Measurements from ENCODE around the gene MBD5.

Gene MBD5

GRCh38 chr2:148026573-148026972 is 5.7 kb downstream of the MBD5 start:
- DNase-seq, result no peak
- Histone ChIP-seq H3K4me2 (ENCODE audit: insufficient read depth, low read length) (no peak overlapping the region), H3K27me3 (ENCODE audit: insufficient read depth, low read length, poor library complexity) (no peaks in the 10 kb centered on the region), H3K79me2 (ENCODE audit: insufficient read depth, low read length) (peaks cover 61% of the 10 kb centered on the region), H3K4me3 (ENCODE audit: low read depth in 1 of 2, low read length in 2 of 2) (no peak overlapping the region), H3K4me1 (ENCODE audit: insufficient read depth, low read length) (peaks cover 30% of the 10 kb centered on the region), H3K9ac (ENCODE audit: low read depth, low read length) (no peak overlapping the region), H4K20me1 (ENCODE audit: insufficient read depth, low read length) (no peaks in the 10 kb centered on the region), H3K9me3 (ENCODE audit: insufficient read depth, low read length, severe bottlenecking) (no peaks in the 10 kb centered on the region), H3K27ac (ENCODE audit: low read length) (no peak overlapping the region), H3K36me3 (ENCODE audit: insufficient read depth, low read length) (no peaks in the 10 kb centered on the region; the same call in 1 of the 2 replicates), H2AFZ (ENCODE audit: low read depth, low read length) (no peak overlapping the region)
- ATAC-seq (ENCODE audit: insufficient read depth, low read depth), result no peak
- no peak for TF ChIP-seq EZH2 (IDR thresholded peaks at IDR 0.05; ENCODE audit: borderline replicate concordance, low read depth, low read length, severe bottlenecking)
- TF ChIP-seq CTCF (IDR thresholded peaks at IDR 0.05; ENCODE audit: borderline replicate concordance, extremely low read depth, low read length, poor library complexity, severe bottlenecking), result no peak

DNA sequence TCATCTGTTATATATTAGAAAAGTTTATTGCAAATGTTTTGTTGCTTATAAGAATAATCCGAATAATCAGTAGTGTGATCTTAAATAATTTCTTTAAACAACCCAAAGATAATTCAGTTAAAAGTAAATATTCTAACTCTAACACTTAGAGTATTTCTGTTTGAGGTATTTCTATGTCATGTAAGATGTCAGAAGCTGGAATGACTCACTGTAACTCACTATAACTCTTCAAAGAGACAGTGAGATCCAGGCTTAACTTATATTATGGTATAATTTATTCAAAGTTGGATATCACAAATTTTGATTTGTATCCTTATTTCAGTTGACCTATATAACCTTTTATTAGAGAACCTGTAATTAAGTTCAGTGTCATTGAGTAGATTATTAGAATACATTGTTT is 6.9 kb downstream of the MBD5 start:
- Histone ChIP-seq H3K4me1 (ENCODE audit: insufficient read depth, low read length) (peaks cover 20% of the 10 kb centered on the region), H4K20me1 (ENCODE audit: insufficient read depth, low read length) (no peaks in the 10 kb centered on the region), H3K79me2 (ENCODE audit: insufficient read depth, low read length) (peaks cover 52% of the 10 kb centered on the region), H3K27ac (ENCODE audit: low read length) (no peak overlapping the region), H3K4me2 (ENCODE audit: insufficient read depth, low read length) (no peak overlapping the region), H3K27me3 (ENCODE audit: insufficient read depth, low read length, poor library complexity) (no peaks in the 10 kb centered on the region), H3K4me3 (ENCODE audit: low read depth in 1 of 2, low read length in 2 of 2) (no peak overlapping the region), H3K36me3 (ENCODE audit: insufficient read depth, low read length) (no peaks in the 10 kb centered on the region), H3K9me3 (ENCODE audit: insufficient read depth, low read length, severe bottlenecking) (no peaks in the 10 kb centered on the region), H3K9ac (ENCODE audit: low read depth, low read length) (no peak overlapping the region), H2AFZ (ENCODE audit: low read depth, low read length) (no peak overlapping the region)
- no peak for ATAC-seq (ENCODE audit: insufficient read depth, low read depth)
- no peak for DNase-seq
- no peak for TF ChIP-seq CTCF (IDR thresholded peaks at IDR 0.05; ENCODE audit: borderline replicate concordance, extremely low read depth, low read length, poor library complexity, severe bottlenecking)
- TF ChIP-seq EZH2 (IDR thresholded peaks at IDR 0.05; ENCODE audit: borderline replicate concordance, low read depth, low read length, severe bottlenecking), result no peak

- Histone ChIP-seq H3K79me2 (ENCODE audit: insufficient read depth, low read length) (peaks cover 43% of the 10 kb centered on the region), H4K20me1 (ENCODE audit: insufficient read depth, low read length) (no peaks in the 10 kb centered on the region), H3K9me3 (ENCODE audit: insufficient read depth, low read length, severe bottlenecking) (no peaks in the 10 kb centered on the region), H3K9ac (ENCODE audit: low read depth, low read length) (no peak overlapping the region), H3K36me3 (ENCODE audit: insufficient read depth, low read length) (no peaks in the 10 kb centered on the region), H3K4me1 (ENCODE audit: insufficient read depth, low read length) (peaks cover 10% of the 10 kb centered on the region), H3K4me2 (ENCODE audit: insufficient read depth, low read length) (no peak overlapping the region), H3K27me3 (ENCODE audit: insufficient read depth, low read length, poor library complexity) (no peaks in the 10 kb centered on the region), H2AFZ (ENCODE audit: low read depth, low read length) (no peak overlapping the region), H3K27ac (ENCODE audit: low read length) (no peak overlapping the region), H3K4me3 (ENCODE audit: low read depth in 1 of 2, low read length in 2 of 2) (no peak overlapping the region)
- DNase-seq, result no peak
- no peak for ATAC-seq (ENCODE audit: insufficient read depth, low read depth)
- TF ChIP-seq EZH2 (IDR thresholded peaks at IDR 0.05; ENCODE audit: borderline replicate concordance, low read depth, low read length, severe bottlenecking), result no peak
- no peak for TF ChIP-seq CTCF (IDR thresholded peaks at IDR 0.05; ENCODE audit: borderline replicate concordance, extremely low read depth, low read length, poor library complexity, severe bottlenecking)
These were observed 7.9 kb downstream of the MBD5 start for GRCh38 chr2:148028781-148029180.

DNA sequence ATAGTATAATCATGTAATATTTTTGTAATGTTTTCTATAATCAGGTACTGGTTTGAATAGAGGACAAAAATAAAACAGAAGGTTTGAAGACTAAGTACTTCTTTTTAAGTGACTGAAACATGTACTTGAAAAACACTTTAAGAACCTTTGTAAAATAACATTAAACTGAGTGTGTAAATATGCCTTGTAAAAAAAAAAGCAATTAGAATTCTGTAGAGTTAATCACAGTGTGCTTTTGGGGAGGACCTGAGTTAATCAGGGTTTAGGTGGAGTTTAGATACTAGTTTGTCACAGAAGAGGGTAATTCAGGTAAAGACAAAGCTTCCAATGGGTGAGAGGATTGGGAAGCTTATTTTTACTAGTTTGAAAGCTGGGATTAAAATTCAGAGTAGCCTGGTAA is 10.3 kb downstream of the MBD5 start:
- H2AFZ ChIP-seq (ENCODE audit: low read depth, low read length), result no peak overlapping the region
- no peaks in the 10 kb centered on the region for H3K27me3 ChIP-seq (ENCODE audit: insufficient read depth, low read length, poor library complexity)
- ATAC-seq (ENCODE audit: insufficient read depth, low read depth) (no peak), DNase-seq (no peak)
- TF ChIP-seq EZH2 (IDR thresholded peaks at IDR 0.05; ENCODE audit: borderline replicate concordance, low read depth, low read length, severe bottlenecking), result no peak
- TF ChIP-seq CTCF (IDR thresholded peaks at IDR 0.05; ENCODE audit: borderline replicate concordance, extremely low read depth, low read length, poor library complexity, severe bottlenecking), result no peak
- no peak overlapping the region for H3K4me2 ChIP-seq (ENCODE audit: insufficient read depth, low read length)
- H3K27ac ChIP-seq (ENCODE audit: low read length), result no peak overlapping the region
- H3K36me3 ChIP-seq (ENCODE audit: insufficient read depth, low read length), result no peaks in the 10 kb centered on the region
- no peaks in the 10 kb centered on the region for H3K9me3 ChIP-seq (ENCODE audit: insufficient read depth, low read length, severe bottlenecking)
- no peaks in the 10 kb centered on the region for H3K4me1 ChIP-seq (ENCODE audit: insufficient read depth, low read length)
- H3K9ac ChIP-seq (ENCODE audit: low read depth, low read length), result no peak overlapping the region
- no peak overlapping the region for H3K4me3 ChIP-seq (ENCODE audit: low read depth in 1 of 2, low read length in 2 of 2)
- peaks cover 29% of the 10 kb centered on the region for H3K79me2 ChIP-seq (ENCODE audit: insufficient read depth, low read length)
- 0 out of 2 replicates have a peak, but pooled peaks cover 4% of the 10 kb centered on the region for H4K20me1 ChIP-seq (ENCODE audit: insufficient read depth, low read length)
